Measurements from ENCODE around the gene ZNRF1.
"Not testable (repeated sequence)": the region's sequence is repeated elsewhere in the genome, so short reads cannot be mapped to it uniquely, and the experiment has no call there.

Gene ZNRF1

DNA sequence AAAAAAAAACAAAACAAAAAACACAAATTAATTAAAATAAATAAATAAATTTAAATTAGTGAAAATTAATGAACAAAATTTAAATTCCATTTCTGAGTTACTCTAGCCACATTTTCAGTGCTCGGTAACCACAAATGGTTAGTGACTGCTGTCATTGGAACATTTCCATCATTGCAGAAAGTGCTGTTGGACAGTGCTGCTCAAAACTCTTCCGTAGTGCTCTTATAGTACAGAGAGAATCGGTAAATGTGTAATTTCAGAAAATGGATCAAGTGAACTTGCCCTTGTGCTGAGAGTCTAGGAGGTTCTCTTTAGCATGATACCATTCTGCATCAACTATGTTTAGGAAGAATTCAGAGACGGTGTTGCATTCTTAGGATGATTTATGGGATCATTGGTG is 23.7 kb downstream of the ZNRF1 start:
- H3K27ac ChIP-seq, result no peak overlapping the region
- TF ChIP-seq, protein P1, sequence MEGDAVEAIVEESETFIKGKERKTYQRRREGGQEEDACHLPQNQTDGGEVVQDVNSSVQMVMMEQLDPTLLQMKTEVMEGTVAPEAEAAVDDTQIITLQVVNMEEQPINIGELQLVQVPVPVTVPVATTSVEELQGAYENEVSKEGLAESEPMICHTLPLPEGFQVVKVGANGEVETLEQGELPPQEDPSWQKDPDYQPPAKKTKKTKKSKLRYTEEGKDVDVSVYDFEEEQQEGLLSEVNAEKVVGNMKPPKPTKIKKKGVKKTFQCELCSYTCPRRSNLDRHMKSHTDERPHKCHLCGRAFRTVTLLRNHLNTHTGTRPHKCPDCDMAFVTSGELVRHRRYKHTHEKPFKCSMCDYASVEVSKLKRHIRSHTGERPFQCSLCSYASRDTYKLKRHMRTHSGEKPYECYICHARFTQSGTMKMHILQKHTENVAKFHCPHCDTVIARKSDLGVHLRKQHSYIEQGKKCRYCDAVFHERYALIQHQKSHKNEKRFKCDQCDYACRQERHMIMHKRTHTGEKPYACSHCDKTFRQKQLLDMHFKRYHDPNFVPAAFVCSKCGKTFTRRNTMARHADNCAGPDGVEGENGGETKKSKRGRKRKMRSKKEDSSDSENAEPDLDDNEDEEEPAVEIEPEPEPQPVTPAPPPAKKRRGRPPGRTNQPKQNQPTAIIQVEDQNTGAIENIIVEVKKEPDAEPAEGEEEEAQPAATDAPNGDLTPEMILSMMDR (conservative IDR thresholded peaks at IDR 0.05), result no peak

DNA sequence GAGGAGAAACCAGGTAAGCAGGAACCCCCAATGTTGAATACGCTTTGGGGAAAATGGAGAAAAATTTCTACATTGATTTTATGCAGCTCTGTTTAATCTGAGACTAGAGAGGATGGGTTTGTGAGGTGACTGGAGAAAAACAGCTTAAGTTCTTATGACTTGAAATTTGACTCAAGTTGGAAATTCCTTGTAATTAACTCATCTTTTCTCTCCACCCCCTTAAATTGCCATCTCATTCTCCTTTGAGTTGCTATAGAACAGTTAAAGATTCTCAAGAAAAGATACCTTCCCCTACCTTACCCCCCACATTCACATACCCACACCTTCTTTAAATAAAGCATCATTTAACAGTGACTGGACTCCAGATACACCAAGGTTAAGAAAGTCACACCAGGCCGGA is 24.2 kb downstream of the ZNRF1 start:
- TF ChIP-seq, protein P1 (conservative IDR thresholded peaks at IDR 0.05), result no peak
- no peak overlapping the region for H3K27ac ChIP-seq

DNA sequence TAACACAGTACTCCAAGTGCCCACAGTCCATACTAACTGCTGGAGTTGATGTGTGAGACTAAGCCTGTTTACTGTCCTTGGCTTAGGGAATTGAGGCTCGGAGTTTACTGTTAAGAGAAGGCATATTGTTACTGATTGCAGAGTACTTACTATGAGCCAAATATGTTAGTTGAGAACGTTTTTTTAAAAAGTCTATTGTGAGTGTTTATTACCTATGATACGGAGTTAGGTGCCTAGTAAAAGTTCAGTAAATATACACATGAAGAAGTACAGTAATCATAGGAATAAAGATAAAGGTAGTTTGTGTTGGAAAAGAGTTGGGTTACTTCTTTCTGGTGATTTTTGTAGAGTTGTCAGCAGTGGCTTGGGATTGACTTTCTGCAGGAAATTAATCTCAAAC is 25.4 kb downstream of the ZNRF1 start:
- H3K27ac ChIP-seq, result no peak overlapping the region
- TF ChIP-seq, protein P1 (conservative IDR thresholded peaks at IDR 0.05), result no peak

DNA sequence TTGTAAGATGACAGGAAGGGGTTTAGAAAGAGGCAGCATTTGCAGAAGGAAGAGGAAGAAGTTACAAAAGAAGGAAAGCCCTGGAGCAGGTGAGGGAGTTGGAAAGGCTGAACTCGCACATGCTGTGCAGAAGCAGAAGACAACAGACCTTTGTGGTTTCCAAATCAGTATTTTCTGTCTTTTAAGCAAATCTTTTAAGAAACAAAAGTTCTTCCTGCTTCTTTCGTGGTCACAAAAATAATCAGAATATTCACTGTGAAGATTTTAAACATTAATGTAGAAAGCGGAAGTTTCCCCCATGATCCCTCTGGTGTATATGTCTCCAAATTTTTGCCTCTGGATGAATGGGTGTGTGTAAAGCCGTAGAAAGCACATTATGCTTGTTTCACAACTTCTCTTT is 25.8 kb downstream of the ZNRF1 start:
- no peak overlapping the region for H3K27ac ChIP-seq
- TF ChIP-seq, protein P1 (conservative IDR thresholded peaks at IDR 0.05), result no peak

DNA sequence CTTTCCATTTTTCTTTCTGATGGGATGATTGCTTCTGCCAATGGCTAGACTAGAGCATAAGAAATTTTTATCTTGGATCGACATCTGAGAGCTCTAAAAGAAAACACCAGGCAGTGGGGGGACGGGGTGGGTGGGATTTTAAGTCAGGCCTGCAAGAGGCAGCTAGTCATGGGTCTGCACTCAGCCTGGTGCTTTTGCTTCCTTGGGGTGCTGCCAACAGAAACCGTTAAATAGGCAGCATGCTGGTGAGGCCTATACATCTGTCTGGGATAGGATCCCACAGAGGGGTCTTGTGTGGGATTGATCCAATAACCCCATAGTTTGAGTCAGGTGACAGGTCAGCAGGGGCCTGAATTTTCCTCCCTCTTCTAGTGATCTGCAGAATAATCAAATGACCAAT is 26.9 kb downstream of the ZNRF1 start:
- H3K27ac ChIP-seq, result no peak overlapping the region
- TF ChIP-seq, protein P1 (conservative IDR thresholded peaks at IDR 0.05), result no peak

DNA sequence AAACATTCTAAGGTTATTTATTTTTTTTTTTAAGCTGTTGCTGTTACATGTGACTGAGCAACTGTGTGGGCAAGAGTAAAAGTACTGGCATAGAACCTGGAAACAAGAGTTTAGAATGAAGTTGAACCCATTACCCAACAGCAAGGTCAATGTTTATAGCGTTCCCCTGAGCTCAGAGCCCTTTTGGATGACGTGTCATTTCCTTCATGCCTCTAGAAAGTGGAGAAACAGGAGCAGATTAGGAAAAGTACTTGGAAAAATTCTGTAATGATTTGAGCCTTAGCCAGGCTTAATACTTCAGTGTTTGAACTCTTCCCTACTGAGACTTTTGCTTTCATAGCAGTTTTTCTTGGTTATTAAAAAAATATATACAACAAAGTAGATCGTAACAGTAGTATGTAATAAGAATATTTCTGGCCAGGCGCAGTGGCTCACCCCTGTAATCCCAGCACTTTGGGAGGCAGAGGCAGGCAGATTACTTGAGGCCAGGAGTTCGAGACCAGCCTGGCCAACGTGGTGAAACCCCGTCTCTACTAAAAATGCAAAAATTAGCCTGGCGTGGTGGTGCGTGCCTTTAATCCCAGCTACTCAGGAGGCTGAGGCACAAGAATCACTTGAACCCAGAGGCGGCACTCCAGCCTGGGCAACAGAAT is 27.5 kb downstream of the ZNRF1 start:
- not testable (repeated sequence) for H3K27ac ChIP-seq

DNA sequence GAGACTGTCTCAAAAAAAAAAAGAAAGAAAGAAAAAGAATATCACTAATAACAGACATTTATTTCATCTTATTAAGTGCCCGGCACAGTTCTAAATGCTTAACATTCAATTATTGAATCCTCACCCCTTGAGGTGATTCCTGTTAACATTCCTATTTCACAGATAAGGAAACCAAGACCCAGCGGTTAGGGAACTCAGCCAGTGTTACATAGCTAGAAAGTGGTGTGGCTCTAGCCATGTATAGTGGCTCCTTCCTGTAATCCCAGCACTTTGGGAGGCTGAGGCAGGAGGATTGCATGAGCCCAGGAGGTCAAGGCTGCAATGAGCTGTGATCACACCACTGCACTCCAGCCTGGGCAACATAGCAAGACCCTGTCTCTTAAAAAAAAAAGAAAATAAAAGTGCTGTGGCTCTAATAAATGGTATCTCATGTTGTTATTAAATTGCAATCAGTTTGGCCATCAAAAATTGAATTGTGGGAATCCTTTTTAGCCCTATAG is 28.1 kb downstream of the ZNRF1 start:
- TF ChIP-seq, protein P1 (conservative IDR thresholded peaks at IDR 0.05), result no peak
- no peak overlapping the region for H3K27ac ChIP-seq

DNA sequence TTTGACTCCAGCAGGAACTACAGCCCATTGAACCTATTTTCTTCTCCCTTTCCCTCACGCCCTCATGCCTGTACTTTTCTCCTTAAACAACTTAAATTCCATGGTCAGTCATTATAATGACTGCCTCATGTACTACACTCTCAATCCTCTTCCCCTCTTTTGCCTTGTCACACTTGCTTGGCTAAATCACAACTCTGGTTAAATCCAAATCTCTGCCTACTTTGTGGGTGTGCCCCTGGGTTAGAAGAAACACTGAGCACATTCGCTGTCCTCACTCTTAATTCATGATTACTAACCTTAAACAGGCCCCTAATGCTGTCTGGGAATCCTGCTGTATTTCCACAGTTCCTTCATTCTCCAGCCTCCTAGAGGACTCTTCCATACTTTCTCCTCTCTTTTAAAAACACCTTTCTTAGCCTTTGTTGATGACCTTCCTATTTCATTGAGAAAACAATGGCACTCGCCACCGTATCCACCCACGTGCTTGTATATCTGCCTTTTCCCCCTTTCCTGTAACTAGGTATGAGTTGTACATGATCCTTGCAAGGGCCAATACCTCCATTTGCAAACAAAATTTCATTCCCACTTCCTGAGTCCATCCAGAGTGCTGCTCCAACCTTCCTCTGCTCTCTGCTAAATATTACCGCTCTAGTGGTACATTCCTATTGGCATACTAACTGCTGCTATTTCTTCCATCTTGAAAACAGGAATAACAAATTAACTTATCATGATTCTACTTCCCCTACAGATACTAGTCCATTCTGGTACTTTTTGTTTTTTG is 28.9 kb downstream of the ZNRF1 start:
- TF ChIP-seq, protein P1 (conservative IDR thresholded peaks at IDR 0.05), result no peak
- H3K27ac ChIP-seq, result no peak overlapping the region

Data from VCaP (cell line).